Smooth muscle cell (in vitro differentiated cells): ENCODE data around the gene EMP3. TPM values are rescaled to one million over a fixed set of nuclear protein-coding genes. Genes with fewer than 3 reads are reported as not detected.

Experiments used
- DNase-seq: peaks from one replicate; lab custom pipeline; 2025; ENCODE audit not compliant: unreplicated experiment; lab: John Stamatoyannopoulos, UW
- H2AFZ ChIP-seq: fragments of 200-600 bp; sonication (generic); 2 replicates; pipeline ENCODE4 v1.6.0; 2016; ENCODE audit warnings: antibody characterized with exemption, low read depth, mild to moderate bottlenecking
- H3F3A ChIP-seq: fragments of 200-600 bp; sonication (generic); 2 replicates; pipeline ENCODE4 v1.6.0; 2017; ENCODE audit warnings: antibody characterized with exemption, low read depth
- H3K27ac ChIP-seq: fragments of 200-600 bp; sonication (generic); 2 replicates; pipeline ENCODE4 v1.5.1; 2016; ENCODE audit warnings: low read depth, mild to moderate bottlenecking
- H3K27me3 ChIP-seq: fragments of 200-600 bp; sonication (generic); 2 replicates; pipeline ENCODE4 v1.6.1; 2016; ENCODE audit warnings: low read depth, mild to moderate bottlenecking
- H3K36me3 ChIP-seq: fragments of 200-600 bp; sonication (generic); 2 replicates; pipeline ENCODE4 v1.5.1; 2016; ENCODE audit warnings: low read depth
- H3K4me1 ChIP-seq: fragments of 200-600 bp; sonication (generic); 2 replicates; pipeline ENCODE4 v1.5.1; 2016; ENCODE audit warnings: low read depth
- H3K4me2 ChIP-seq: fragments of 200-600 bp; sonication (generic); 2 replicates; pipeline ENCODE4 v1.6.0; 2016; ENCODE audit warnings: mild to moderate bottlenecking
- H3K4me3 ChIP-seq: fragments of 200-600 bp; sonication (generic); 2 replicates; pipeline ENCODE4 v1.5.1; 2016; ENCODE audit warnings: mild to moderate bottlenecking
- H3K79me2 ChIP-seq: fragments of 200-600 bp; sonication (generic); 2 replicates; pipeline ENCODE4 v1.6.0; 2016; ENCODE audit warnings: low read depth, mild to moderate bottlenecking
- H3K9ac ChIP-seq: fragments of 200-600 bp; sonication (generic); 2 replicates; pipeline ENCODE4 v1.6.0; 2016; ENCODE audit warnings: low read depth
- H3K9me3 ChIP-seq: fragments of 200-600 bp; sonication (generic); replicated peaks from 2 replicates; pipeline ENCODE4 v1.5.1; 2016; ENCODE audit warnings: low read depth
- H4K20me1 ChIP-seq: fragments of 200-600 bp; sonication (generic); 2 replicates; pipeline ENCODE4 v1.6.0; 2016; ENCODE audit warnings: low read depth
- CTCF ChIP-seq: fragments of 200-600 bp; sonication (generic); IDR thresholded peaks from 2 replicates; pipeline ENCODE4 v1.5.1; 2017; ENCODE audit warnings: borderline replicate concordance, mild to moderate bottlenecking, antibody characterized with exemption; ENCODE audit not compliant: insufficient read depth, poor library complexity, severe bottlenecking
- WGBS: methylation state at CpG from one replicate; pipeline ENCODE4 v1.1.7; 2016; ENCODE audit warnings: low lambda C conversion rate; 5-methylcytosine and 5-hydroxymethylcytosine counted together
- polyA plus RNA-seq: library from polyadenylated mRNA; unstranded; fragments of >200 nt; fragmentation: Nextera tagmentation; extraction: Ambion mirVana; gene quantifications from 2 replicates; pipeline ENCODE4 v1.2.1, GENCODE V29; 2016
- total RNA-seq: library from RNA; depleted of rRNA; stranded (reverse); fragments of >200 nt; gene quantifications from 2 replicates; pipeline ENCODE4 v1.2.3, GENCODE V29; 2014

Gene EMP3
- total and polyA plus RNA-seq, 2 experiments from 2014 or later, result 95.2 to 458 TPM

GRCh38 chr19:48348045-48348444 is 22.7 kb downstream of the EMP3 start:
- Histone ChIP-seq H3K9ac (no peak overlapping the region), H3F3A (no peaks in the 10 kb centered on the region), H3K27me3 (no peaks in the 10 kb centered on the region), H3K4me1 (no peaks in the 10 kb centered on the region), H3K79me2 (no peaks in the 10 kb centered on the region), H3K9me3 (no peaks in the 10 kb centered on the region), H3K4me3 (no peak overlapping the region), H3K4me2 (no peak overlapping the region), H4K20me1 (no peaks in the 10 kb centered on the region), H3K27ac (no peak overlapping the region), H2AFZ (no peak overlapping the region), H3K36me3 (no peaks in the 10 kb centered on the region)
- no peak for TF ChIP-seq CTCF
- WGBS, result 85% methylated on average over 5 of the region's 5 CpGs
- DNase-seq, result no peak

DNA sequence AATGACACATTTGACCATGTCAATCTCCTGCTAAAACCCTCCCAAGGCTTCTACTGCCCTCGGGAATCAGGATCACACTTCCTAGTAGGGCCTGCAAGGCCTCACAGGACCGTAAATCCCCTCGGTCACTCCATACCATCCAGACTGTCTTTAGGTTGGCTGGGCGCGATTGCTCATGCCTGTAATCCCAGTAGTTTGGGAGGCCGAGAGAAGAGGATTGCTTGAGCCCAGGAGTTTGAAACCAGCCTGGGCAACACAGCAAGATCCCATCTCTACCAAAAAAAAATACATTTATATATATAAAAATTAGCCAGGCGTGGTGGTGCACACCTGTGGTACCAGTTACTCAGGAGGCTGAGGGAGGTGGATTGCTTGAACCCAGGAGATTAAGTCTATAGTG is 23.4 kb downstream of the EMP3 start:
- 91% methylated on average over 7 of the region's 7 CpGs for WGBS
- TF ChIP-seq CTCF, result no peak
- H3K36me3 ChIP-seq, result no peaks in the 10 kb centered on the region

DNA sequence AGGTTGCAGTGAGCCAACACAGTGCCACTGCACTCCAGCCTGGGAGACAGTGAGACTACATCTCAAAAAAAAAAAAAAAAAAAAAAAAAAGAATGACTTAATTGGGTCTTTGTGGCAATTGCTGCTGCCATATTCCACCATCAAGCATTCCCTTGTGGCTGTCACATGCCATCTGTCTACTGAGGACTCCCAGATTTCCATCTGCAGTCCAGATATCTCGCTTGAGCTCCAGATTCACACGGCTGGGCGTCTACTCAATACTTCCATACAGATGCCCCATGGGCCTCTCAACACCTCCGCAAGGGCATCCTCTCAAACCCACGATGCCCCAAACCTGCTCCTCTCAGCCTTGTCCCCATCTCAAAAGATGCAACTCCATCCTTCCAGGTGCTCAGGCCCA is 25.5 kb downstream of the EMP3 start:
- Histone ChIP-seq H3K4me1 (no peaks in the 10 kb centered on the region), H3K36me3 (no peaks in the 10 kb centered on the region), H3K4me3 (no peak overlapping the region), H3K27ac (no peak overlapping the region), H3K4me2 (no peak overlapping the region), H3K27me3 (no peaks in the 10 kb centered on the region), H3K9ac (no peak overlapping the region), H3F3A (no peaks in the 10 kb centered on the region), H4K20me1 (no peaks in the 10 kb centered on the region), H2AFZ (no peak overlapping the region), H3K9me3 (no peaks in the 10 kb centered on the region), H3K79me2 (no peaks in the 10 kb centered on the region)
- 97% methylated on average over 5 of the region's 5 CpGs for WGBS
- no peak for TF ChIP-seq CTCF
- DNase-seq, result no peak

More for the DNA sequence above, 23.4 kb downstream of the EMP3 start:
- no peak overlapping the region for H3K4me2 ChIP-seq
- no peaks in the 10 kb centered on the region for H4K20me1 ChIP-seq
- no peak overlapping the region for H3K4me3 ChIP-seq
- H3K9ac ChIP-seq, result no peak overlapping the region
- H3K79me2 ChIP-seq, result no peaks in the 10 kb centered on the region
- no peaks in the 10 kb centered on the region for H3K27me3 ChIP-seq
- DNase-seq, result no peak
- no peak overlapping the region for H3K27ac ChIP-seq
- no peaks in the 10 kb centered on the region for H3F3A ChIP-seq
- no peaks in the 10 kb centered on the region for H3K4me1 ChIP-seq
- H3K9me3 ChIP-seq, result no peaks in the 10 kb centered on the region
- no peak overlapping the region for H2AFZ ChIP-seq

- Histone ChIP-seq H4K20me1 (no peaks in the 10 kb centered on the region), H3K9me3 (no peaks in the 10 kb centered on the region), H3K4me1 (no peaks in the 10 kb centered on the region), H3K27ac (no peak overlapping the region), H3K79me2 (no peaks in the 10 kb centered on the region), H3K36me3 (no peaks in the 10 kb centered on the region), H3K4me2 (no peak overlapping the region), H3F3A (no peaks in the 10 kb centered on the region), H2AFZ (no peak overlapping the region), H3K27me3 (no peaks in the 10 kb centered on the region), H3K4me3 (no peak overlapping the region), H3K9ac (no peak overlapping the region)
- WGBS, result 64% methylated on average over 7 of the region's 8 CpGs
- DNase-seq, result peak; percentile 25
- peak; percentile 78 for TF ChIP-seq CTCF
Observed at GRCh38 chr19:48351341-48351752, 26.0 kb downstream of the EMP3 start.
